Ascending aorta (tissue), 2 donors: Measurements from ENCODE around the gene MORN3. TPM values are rescaled to one million over a fixed set of nuclear protein-coding genes. Genes with fewer than 3 reads are reported as not detected.
"Not testable (repeated sequence)": the region's sequence is repeated elsewhere in the genome, so short reads cannot be mapped to it uniquely, and the experiment has no call there.

ENCODE experiments used
- DNase-seq, 2 donors: peaks; one replicate each; pipeline ENCODE4 v3.0.0-alpha.2; 2019; ENCODE audit warnings: low spot score in 2 of 2
- H3K27ac ChIP-seq, 2 donors: fragments of 200-600 bp; sonication (generic); one replicate each; pipeline ENCODE4 v1.5.1; 2016 to 2017; ENCODE audit warnings: mild to moderate bottlenecking in 1 of 2
- H3K27me3 ChIP-seq: fragments of 200-600 bp; sonication (generic); one replicate; pipeline ENCODE4 v1.5.1; 2017
- H3K36me3 ChIP-seq, 2 donors: fragments of 200-600 bp; sonication (generic); one replicate each; pipeline ENCODE4 v1.5.1; 2016
- H3K4me1 ChIP-seq, 2 donors: fragments of 200-600 bp; sonication (generic); one replicate each; pipeline ENCODE4 v1.5.1; 2016 to 2017; ENCODE audit warnings: mild to moderate bottlenecking in 1 of 2
- H3K4me3 ChIP-seq, 2 donors: fragments of 200-600 bp; sonication (generic); one replicate each; pipeline ENCODE4 v1.5.1; 2016 to 2017; ENCODE audit warnings: mild to moderate bottlenecking in 1 of 2
- H3K9me3 ChIP-seq, 2 donors: fragments of 200-600 bp; sonication (generic); one replicate each; pipeline ENCODE4 v1.5.1; 2016
- intact Hi-C: fragments of 100-400 bp; cut with DNase I; formaldehyde crosslinking; loops from one replicate; pipeline ENCODE4 v1.15.1; 2023
- total RNA-seq: library from RNA; depleted of rRNA; stranded (reverse); fragments of >200 nt; gene quantifications from one replicate; pipeline ENCODE4 v1.1.0, GENCODE V29; 2016
- TF ChIP-seq, protein P1 (sequence below), 3 experiments: fragments of 200-600 bp in 2 of 3; fragments of 450-650 bp in 1 of 3; sonication (generic) in 2 of 3; IDR thresholded peaks; one replicate each; pipeline ENCODE4 v1.5.1; 2016 to 2019; ENCODE audit warnings: antibody characterized with exemption in 3 of 3, mild to moderate bottlenecking in 1 of 3, moderate library complexity in 1 of 3

The MORN3 gene
- total RNA-seq, 1 donor from 2014 or later: not detected

DNA sequence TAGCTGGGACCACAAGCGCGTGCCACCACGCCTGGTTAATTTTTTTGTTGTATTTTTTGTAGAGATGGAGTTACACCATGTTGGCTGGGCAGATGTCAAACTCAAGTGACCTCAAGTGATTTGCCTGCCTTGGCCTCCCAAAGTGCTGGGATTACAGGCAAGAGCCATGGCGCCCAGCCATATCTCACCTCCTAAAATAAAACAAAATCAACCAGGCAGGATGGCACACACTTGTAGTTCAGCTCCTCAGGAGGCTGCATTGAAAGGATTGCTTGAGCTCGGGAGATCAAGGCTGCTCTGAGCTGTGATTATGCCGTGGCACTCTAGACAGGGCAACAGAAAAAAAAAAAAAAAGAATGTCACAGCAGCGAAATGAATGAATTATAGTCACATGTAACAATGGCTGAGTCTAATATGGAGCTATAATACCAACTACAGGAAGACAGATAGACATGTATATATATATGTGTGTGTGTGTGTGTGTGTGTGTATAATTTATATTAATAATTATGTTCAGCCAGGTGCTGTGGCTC, 23.8 kb upstream of the MORN3 start:
- DNase-seq: no peak
- no peaks in the 10 kb centered on the region for H3K27me3 ChIP-seq
- H3K27ac ChIP-seq: no peak overlapping the region
- H3K4me3 ChIP-seq: no peak overlapping the region
- no peaks in the 10 kb centered on the region for H3K36me3 ChIP-seq
- H3K4me1 ChIP-seq: no peaks in the 10 kb centered on the region
- H3K9me3 ChIP-seq: no peaks in the 10 kb centered on the region
- TF ChIP-seq, protein P1, sequence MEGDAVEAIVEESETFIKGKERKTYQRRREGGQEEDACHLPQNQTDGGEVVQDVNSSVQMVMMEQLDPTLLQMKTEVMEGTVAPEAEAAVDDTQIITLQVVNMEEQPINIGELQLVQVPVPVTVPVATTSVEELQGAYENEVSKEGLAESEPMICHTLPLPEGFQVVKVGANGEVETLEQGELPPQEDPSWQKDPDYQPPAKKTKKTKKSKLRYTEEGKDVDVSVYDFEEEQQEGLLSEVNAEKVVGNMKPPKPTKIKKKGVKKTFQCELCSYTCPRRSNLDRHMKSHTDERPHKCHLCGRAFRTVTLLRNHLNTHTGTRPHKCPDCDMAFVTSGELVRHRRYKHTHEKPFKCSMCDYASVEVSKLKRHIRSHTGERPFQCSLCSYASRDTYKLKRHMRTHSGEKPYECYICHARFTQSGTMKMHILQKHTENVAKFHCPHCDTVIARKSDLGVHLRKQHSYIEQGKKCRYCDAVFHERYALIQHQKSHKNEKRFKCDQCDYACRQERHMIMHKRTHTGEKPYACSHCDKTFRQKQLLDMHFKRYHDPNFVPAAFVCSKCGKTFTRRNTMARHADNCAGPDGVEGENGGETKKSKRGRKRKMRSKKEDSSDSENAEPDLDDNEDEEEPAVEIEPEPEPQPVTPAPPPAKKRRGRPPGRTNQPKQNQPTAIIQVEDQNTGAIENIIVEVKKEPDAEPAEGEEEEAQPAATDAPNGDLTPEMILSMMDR (IDR thresholded peaks at IDR 0.05): no peak
- intact Hi-C loops: no loop called here

DNA sequence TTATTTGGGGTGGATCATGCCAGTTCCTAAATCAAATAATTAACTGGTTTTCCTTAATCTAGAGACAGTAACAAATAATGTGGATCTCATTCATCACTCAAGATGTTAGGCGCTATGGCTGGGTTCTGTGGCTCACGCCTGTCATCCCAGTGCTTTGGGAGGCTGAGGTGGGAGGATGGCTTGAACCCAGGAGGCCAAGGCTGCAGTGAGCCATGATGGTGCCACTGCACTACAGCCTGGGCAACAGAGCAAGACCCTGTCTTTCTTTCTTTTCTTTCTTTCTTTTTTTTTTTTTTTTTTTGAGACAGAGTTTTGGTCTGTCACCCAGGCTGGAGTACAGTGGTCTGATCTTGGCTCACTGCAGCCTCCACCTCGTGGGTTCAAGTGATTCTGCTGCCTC, 23.3 kb upstream of the MORN3 start:
- H3K36me3 ChIP-seq, H3K27ac ChIP-seq, H3K9me3 ChIP-seq, H3K4me3 ChIP-seq, H3K27me3 ChIP-seq, intact Hi-C loops, DNase-seq, H3K4me1 ChIP-seq: not testable (repeated sequence)

DNA sequence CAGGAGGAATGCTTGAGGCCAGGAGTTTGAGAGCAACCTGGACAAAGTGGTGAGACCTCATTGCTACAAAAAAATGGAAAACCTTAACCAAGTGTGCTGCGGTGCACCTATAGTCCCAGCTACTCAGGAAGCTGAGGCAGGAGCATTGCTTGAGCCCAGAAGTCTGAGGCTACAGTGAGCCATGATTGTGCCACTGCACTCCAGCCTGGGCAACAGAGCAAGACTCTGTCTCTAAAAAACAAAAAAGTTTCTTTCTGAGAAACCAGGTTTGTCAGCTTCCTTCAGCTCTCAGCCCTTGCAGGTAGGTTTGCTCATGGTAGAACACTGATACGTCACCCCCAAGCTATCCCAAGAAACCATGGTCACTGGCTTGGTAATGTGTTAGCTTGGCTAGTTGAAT, 20.0 kb upstream of the MORN3 start:
- H3K4me1 ChIP-seq: peaks cover 0 to 7% of the 10 kb centered on the region in 2 donors
- DNase-seq: no peak
- intact Hi-C loops: loop anchor here (5.0 kb wide), 1 partner anchor 198 kb away; the partner anchor contains the start of gene PSMD9
- H3K27ac ChIP-seq: no peak overlapping the region
- no peak overlapping the region for H3K4me3 ChIP-seq
- H3K36me3 ChIP-seq: no peaks in the 10 kb centered on the region
- no peaks in the 10 kb centered on the region for H3K9me3 ChIP-seq
- TF ChIP-seq, protein P1 (IDR thresholded peaks at IDR 0.05): no peak
- no peaks in the 10 kb centered on the region for H3K27me3 ChIP-seq

DNA sequence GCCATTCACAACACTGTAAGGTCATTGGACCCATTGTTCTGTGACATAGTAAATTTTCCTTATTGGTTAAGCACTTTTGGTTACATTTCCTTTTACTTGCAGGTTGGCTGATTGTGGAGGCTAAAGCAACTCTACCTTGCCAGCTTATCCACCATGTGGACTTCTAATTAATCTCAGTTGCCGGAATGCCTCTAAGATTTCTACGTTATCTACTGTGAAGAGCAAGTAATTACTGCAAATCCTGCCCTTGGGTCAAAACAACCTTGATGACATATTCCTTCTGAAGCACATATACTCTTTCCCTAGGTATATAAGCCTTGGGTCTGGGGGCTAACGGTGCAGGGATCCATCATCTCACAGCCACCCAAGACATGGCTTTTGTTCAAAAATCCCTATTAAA, 19.5 kb upstream of the MORN3 start:
- Histone ChIP-seq H3K27me3 (no peaks in the 10 kb centered on the region), H3K36me3 (no peaks in the 10 kb centered on the region), H3K9me3 (no peaks in the 10 kb centered on the region), H3K27ac (no peak overlapping the region), H3K4me1 (peaks cover 0 to 7% of the 10 kb centered on the region in 2 donors), H3K4me3 (no peak overlapping the region)
- TF ChIP-seq, protein P1 (IDR thresholded peaks at IDR 0.05): no peak
- no peak for DNase-seq
- intact Hi-C loops: loop anchor here (5.0 kb wide), 1 partner anchor 198 kb away; the partner anchor contains the start of gene PSMD9

DNA sequence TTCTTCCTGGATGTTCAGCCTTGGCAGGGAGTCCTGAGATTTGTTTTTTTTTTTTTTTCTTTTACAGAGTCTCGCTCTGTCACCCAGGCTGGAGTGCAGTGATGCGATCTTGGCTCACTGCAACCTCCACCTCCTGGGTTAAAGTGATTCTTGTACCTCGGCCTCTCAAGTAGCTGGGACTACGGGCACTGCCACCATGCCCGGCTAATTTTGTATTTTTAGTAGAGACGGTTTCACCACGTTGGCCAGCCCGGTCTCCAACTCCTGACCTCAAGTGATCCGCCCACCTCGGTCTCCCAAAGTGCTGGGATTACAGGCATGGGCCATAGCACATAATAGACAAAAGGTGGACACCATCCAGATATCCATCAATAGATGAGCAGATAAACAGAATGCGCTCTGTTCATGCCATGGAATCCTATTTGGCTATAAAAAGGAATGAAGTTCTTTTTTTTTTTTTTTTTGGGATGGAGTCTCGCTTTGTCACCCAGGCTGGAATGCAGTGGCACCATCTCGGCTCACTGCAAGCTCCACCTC, 10.3 kb upstream of the MORN3 start:
- intact Hi-C loops: loop anchor here (5.0 kb wide), 1 partner anchor 142 kb away; no protein-coding TSS in a partner anchor
- not testable (repeated sequence) for H3K36me3 ChIP-seq, H3K9me3 ChIP-seq, H3K27ac ChIP-seq, H3K4me1 ChIP-seq, DNase-seq, H3K4me3 ChIP-seq, H3K27me3 ChIP-seq

DNA sequence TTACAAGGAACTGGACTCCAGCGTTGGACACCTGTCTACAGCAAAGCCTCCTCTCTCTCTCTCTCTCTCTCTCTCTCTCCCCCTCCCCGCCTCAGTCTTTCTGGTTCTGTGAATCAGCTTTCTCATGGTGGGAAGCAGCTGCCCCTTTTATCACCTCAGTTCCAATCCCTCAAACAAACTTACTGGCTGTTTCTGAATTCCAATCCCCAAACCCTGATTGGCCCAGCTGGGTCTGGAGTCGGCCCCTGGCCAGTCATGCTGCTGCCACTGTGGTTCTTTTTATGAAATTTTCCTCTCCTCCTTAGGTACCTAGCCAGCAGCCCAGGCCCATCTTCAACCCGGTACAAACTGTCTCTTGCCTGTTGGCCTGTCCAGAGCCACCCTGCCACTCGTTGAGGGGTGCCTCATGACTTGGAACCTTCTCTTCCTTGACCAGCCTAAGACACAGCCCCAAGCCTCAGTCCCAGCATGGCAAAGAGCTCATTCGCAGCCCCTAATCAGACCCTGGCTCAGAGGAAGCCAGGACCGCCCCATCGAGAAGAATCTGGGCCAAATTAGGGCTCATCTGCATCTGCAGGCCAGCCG, 9.4 kb upstream of the MORN3 start:
- Histone ChIP-seq H3K4me1 (no peaks in the 10 kb centered on the region), H3K27me3 (no peaks in the 10 kb centered on the region), H3K36me3 (no peaks in the 10 kb centered on the region), H3K9me3 (no peaks in the 10 kb centered on the region), H3K4me3 (no peak overlapping the region), H3K27ac (no peak overlapping the region)
- TF ChIP-seq, protein P1 (IDR thresholded peaks at IDR 0.05): no peak
- no peak for DNase-seq
- intact Hi-C loops: no loop called here
